GM12892 (cell line): ENCODE measurements around the gene STX12. TPM values are rescaled to one million over a fixed set of nuclear protein-coding genes. Genes with fewer than 3 reads are reported as not detected.
A peak's percentile ranks its signal among the peaks of the same experiment; 100 is the strongest.

Experiments used
- DNase-seq: peaks from one replicate; pipeline ENCODE4 v3.0.0; 2011; ENCODE audit not compliant: insufficient read length
- FAIRE-seq: peaks from 2 replicates; lab custom pipeline; 2011; peaks lifted over from hg19 to GRCh38; lab: Jason Lieb, UNC
- POLR2A ChIP-seq: IDR thresholded peaks from 2 replicates; pipeline ENCODE4 v1.6.1; 2011; ENCODE audit warnings: low read depth, low read length, control low read depth
- POLR2AphosphoS5 ChIP-seq: IDR thresholded peaks from 2 replicates; pipeline ENCODE4 v1.6.1; 2011; ENCODE audit warnings: low read depth, low read length, control low read depth
- TAF1 ChIP-seq: IDR thresholded peaks from 2 replicates; pipeline ENCODE4 v1.6.1; 2011; ENCODE audit warnings: low read depth, mild to moderate bottlenecking, control low read depth, low read length, borderline replicate concordance
- polyA plus RNA-seq: library from polyadenylated mRNA; unstranded; fragments of >200 nt; gene quantifications from one replicate; pipeline ENCODE4 v1.2.1, GENCODE V29; 2012; ENCODE audit warnings: missing spikeins, inconsistent platforms; ENCODE audit not compliant: missing spikeins

The STX12 gene
- 25.0 TPM for polyA plus RNA-seq

DNA sequence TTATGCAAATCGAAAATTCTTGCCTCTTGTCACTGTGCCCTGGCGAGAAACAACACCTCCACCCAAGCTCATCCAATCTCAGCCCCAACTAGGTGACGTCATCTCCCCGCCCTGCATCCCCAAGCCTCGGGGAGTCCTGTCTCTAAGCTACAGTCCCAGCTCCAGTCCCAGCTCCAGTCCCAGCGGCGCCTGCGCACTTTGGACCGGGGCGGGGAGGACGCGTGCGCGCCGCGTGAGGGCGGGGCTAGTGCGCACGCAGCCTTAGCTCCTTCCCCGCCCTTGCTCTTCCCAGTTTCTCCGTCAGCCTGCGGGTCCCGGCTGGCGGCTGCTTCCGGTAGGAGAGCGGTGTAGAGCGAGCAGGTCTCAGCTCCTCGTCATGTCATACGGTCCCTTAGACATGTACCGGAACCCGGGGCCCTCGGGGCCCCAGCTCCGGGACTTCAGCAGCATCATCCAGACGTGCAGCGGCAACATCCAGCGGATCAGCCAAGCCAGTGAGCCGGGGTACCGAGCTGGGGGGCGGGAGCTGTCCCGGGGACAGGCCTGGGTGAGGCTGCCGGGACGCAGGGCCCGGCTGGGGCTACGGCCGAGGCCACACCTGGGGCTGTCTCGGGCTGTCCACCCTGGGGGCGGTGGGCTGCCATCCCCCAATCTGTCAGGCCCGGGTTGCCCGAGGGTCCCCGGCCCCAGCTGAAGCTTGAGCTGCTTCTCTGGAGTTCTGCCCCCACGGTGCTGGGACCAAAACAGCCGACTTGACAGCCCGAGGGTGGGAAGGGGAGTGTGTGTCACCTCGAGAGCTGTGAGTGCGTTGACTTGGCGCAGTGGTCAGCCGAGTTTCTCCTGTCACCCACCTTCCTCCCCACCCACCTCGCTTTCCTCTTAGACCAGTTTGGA is at the start of gene STX12:
Gene STX12 (plus strand): TSS at position 288 of the 894 bp plus-strand sequence. CDS start 89 bp downstream, at position 377.
- DNase-seq (peak; percentile 89), FAIRE-seq (peak; percentile 94)
- TF ChIP-seq TAF1, result peak; percentile 86; the same call in 1 of the 2 replicates
- peak; percentile 71 for TF ChIP-seq POLR2AphosphoS5
- peak; percentile 74; the same call in 1 of the 2 replicates for TF ChIP-seq POLR2A

DNA sequence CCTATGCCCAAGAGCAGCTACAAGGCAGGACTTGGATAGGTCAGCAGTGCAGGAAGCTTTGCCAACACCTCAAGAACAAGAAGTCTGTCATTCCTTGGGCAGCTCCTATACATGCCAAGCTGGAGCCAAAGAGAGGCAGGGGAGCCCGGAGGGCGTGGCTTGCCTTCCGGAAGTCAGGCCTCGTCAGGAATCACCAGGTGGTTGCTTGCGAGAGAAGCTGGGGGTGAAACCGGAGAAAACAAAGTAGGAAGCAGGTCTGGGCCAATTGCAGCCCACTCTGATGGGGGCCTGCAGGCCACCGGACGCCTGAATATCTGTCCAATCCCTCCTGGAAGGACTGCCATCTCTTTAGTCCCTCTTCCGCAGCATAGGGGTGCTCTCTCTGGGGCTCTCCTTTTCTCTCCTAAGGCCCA is 48.1 kb upstream of the STX12 start:
- DNase-seq (peak; percentile 20), FAIRE-seq (peak; percentile 5)
- TF ChIP-seq POLR2A, result no peak
- TF ChIP-seq TAF1, result no peak
- no peak for TF ChIP-seq POLR2AphosphoS5

DNA sequence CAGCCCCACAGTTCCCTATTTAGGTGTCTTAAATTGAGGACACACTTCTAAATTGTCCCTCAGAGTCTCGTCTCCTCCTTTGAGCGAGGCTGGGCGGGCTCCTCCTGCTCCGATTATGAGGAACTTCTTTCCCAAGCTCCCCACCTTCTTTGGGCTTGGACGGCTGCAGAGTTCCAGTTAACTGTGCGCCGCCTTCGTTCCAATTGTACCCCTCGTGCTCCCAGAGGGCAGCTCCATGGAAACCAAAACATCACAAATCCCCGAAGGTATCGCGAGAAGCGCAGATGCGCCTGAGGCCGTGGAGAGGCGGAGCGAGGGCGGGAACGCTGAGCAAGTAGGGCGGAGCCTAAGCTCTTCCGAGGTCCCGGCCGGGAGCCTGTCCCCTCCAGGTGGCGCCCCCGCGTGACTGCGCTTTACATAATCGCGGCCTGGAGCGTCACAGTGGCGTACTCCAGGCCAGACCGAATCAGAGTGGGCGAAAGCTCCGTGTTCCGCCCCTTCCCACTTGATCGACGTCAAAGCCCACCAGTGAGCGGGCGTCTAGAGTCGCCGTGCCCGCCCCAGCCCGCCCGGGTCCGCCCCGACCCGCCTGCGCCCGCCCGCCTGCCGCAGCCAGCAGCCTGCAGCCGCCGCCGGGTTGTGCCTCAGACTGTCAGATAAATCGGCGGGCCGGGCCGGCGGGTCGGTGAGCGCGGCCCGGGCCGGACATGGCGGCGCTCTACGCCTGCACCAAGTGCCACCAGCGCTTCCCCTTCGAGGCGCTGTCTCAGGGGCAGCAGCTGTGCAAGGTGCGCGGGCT is 47.4 kb upstream of the STX12 start, which contains the start of gene FAM76A:
Gene FAM76A (plus strand): TSS at position 588 of the 799 bp plus-strand sequence. CDS start 120 bp downstream, at position 708.
- peak; percentile 97 for DNase-seq
- peak; percentile 99 for FAIRE-seq
- TF ChIP-seq POLR2AphosphoS5, result no peak
- peak; percentile 47; the same call in 1 of the 2 replicates for TF ChIP-seq TAF1
- peak; percentile 59; the same call in 1 of the 2 replicates for TF ChIP-seq POLR2A

DNA sequence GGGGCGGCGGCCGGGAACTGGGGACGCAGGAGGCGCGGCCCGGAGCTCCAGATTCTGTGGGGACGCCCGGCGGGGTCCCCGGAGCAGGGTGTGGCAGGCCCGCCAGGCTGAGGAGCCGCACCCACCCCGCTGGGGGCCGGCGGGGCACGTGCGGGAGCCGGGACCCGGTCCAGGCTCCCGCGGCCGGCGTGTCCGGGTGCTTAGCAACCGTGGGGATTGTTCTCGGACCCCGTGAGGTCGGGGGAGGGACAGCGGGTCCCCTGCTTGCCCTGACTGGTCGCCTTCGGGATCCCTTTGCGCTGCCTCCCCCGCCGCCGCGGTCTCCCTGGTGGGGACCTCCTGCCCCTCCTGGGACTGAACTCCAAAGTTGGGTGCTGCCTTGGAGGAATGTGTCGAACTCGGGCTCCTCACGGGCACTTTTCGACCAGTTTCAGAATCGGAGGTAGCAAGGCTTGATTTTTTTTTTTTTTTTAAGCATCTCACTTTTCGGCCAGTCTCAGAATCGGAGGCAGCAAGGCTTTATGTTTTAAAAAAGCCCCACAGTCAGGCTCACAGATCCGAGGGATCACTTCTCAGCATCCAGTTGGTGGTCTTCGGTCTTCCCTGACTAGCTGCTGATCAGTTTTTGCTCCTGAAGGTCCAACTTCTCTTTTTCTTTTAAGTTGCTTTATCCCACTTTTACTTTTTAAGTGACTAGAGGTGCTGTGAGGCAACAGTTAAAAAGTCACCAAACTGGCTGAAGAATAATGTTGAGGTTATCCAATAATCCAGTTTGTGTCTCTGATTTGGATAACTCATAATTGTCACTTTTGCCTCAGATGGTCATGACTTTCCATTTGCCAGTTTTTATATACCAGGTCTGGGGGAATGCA is 46.6 kb upstream of the STX12 start:
- TF ChIP-seq POLR2A, result no peak
- TF ChIP-seq POLR2AphosphoS5, result no peak
- no peak for TF ChIP-seq TAF1
- FAIRE-seq (no peak), DNase-seq (peak; percentile 60)

DNA sequence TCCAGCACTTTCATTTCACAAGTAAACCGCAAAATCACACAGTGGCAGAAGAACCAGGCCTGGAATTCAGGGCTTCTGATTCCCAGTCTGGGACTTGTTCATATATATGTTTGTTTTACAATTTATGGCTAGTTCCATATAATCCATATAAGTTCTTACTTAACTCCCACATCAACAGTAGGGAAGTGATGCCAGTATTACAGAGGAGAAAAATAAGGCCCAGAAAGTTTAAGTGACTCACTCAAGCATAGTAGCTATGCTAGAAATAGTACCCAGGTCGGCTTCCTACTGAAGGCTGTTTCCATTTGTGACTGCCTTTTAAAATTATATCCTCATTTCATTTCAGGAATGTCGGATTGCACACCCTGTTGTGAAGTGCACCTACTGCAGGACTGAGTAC is 45.9 kb upstream of the STX12 start:
- DNase-seq (no peak), FAIRE-seq (peak; percentile 69)
- TF ChIP-seq POLR2A, result no peak
- no peak for TF ChIP-seq TAF1
- no peak for TF ChIP-seq POLR2AphosphoS5

DNA sequence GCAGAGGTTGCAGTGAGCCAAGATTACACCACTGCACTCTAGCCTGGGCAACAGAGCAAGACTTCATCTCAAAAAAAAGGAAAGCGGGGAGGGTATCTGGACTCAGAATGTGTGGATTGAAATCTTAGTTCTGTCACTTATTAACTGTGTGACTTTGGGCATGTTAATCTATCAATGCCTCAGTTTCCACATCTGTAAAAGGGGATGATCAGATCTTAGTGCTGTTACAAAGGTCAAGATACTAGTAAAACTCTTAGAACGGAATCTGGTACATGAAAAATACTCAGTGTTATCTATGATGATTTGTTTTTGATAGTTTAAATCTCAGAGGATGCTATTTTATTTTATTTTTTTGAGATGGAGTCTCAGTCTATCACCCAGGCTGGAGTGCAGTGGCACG is 36.8 kb upstream of the STX12 start:
- no peak for FAIRE-seq
- TF ChIP-seq TAF1, result no peak
- no peak for TF ChIP-seq POLR2AphosphoS5
- no peak for TF ChIP-seq POLR2A
- DNase-seq, result no peak

DNA sequence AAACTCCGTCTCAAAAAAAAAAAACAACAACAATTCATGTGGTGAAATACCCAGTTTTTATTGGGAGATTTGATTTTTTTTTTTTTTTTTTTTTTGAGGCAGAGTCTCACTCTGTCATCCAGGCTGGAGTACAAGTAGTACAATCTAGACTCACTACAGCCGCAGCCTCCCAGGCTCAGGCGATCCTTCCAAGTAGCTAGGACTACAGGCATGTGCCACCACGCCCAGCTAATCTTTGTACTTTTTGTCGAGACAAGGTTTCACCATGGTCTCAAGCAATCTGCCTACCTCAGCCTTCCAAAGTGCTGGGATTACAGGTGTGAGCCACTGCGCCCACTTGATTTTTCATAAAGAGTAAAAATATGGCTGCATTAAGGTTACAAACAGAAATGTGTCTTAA is 31.9 kb upstream of the STX12 start:
- FAIRE-seq (no peak), DNase-seq (no peak)
- no peak for TF ChIP-seq TAF1
- TF ChIP-seq POLR2A, result no peak
- TF ChIP-seq POLR2AphosphoS5, result no peak

DNA sequence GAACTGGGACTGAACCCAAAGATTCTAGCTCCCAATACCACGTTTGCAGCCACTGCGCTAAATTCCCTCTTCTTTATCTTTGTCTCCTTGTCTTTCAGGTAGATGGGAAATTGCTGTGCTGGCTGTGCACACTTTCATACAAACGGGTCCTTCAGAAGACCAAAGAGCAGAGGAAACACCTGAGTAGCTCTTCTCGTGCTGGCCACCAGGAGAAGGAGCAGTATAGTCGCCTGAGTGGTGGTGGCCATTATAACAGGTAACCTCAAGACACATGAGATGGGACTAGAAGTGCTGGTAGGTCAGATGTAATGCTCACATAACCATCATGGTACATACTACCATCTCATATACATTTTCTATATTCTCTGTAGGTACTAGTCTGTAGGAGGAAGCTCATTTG is 28.5 kb upstream of the STX12 start:
- TF ChIP-seq POLR2A (no peak), TAF1 (no peak), POLR2AphosphoS5 (no peak)
- no peak for DNase-seq
- no peak for FAIRE-seq

DNA sequence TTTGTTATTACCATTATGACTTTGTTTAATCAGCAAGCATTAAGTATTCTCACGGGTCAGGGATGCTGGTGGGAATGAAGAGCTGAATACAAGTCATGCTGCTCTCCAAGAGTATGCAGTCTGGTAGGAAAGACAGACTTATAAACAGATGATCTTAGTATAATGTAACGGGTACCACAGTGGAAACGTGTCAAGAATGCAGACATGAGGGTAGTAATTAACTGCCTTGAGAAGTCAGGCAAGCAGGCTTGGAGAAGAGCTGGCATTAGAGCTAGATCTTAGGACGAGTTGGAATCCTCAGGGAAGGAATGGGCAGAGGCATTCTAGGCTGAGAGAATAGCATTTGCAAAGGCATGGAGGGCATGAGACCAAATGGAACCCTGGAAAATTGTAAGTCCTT is 27.6 kb upstream of the STX12 start:
- DNase-seq, result no peak
- FAIRE-seq, result no peak
- no peak for TF ChIP-seq TAF1
- no peak for TF ChIP-seq POLR2A
- TF ChIP-seq POLR2AphosphoS5, result no peak

DNA sequence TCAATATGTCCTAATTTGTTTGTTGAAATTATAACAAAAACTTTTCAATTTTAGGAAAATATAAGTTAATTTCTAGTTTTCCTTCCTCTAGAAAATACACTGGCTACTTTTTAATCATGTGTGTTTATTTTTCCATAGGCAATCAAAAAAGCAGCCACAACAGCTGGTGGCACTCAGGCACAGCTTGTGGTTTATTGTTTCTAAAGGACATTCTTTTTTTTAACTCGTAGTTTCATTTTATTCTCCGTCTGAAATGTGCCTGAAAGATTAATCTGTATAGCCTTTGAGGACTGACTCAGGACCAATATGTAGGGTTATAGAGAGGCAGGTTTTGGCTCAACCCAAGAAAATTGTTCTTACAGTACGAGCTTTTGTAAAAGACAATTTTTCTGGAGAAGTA is 20.7 kb upstream of the STX12 start:
- FAIRE-seq, result no peak
- DNase-seq, result no peak
- TF ChIP-seq TAF1, result no peak
- no peak for TF ChIP-seq POLR2AphosphoS5
- TF ChIP-seq POLR2A, result no peak

DNA sequence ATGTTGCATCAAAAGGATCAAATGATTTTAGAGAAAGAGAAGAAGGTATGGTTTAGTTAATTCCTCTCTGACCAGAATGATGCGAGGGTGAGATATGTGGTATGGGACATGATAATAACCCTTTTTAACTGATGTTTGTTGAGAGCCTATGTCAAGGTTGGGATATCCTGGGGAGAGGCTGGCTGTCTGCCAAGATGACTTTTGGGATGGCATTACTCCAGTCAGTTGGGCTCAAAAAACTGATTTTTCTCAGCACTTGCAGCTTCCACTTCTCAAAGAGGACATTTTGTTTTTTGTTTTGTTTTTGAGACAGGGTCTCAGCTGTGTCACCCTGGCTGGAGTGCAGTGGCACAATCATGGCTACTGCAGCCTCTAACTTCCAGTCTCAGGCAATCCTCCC is 17.7 kb upstream of the STX12 start:
- DNase-seq, result no peak
- no peak for FAIRE-seq
- no peak for TF ChIP-seq TAF1
- no peak for TF ChIP-seq POLR2AphosphoS5
- no peak for TF ChIP-seq POLR2A
